Mesenchymal stem cell (in vitro differentiated cells and primary cell): Measurements from ENCODE around the gene KLHL25.

ENCODE experiments used
- DNase-seq: peaks from one replicate; pipeline ENCODE4 v3.0.0-alpha.2; 2013
- H2AFZ ChIP-seq: one replicate; pipeline ENCODE4 v1.6.1; 2013; ENCODE audit warnings: low read depth, mild to moderate bottlenecking, control low read depth, inconsistent platforms, low read length, moderate library complexity
- H2AK5ac ChIP-seq: 2 replicates; pipeline ENCODE4 v1.6.1; 2013; ENCODE audit warnings: low read length, moderate library complexity, mild to moderate bottlenecking, inconsistent platforms; ENCODE audit not compliant: severe bottlenecking
- H2BK120ac ChIP-seq: one replicate; pipeline ENCODE4 v1.6.1; 2013; ENCODE audit warnings: low read depth, mild to moderate bottlenecking, inconsistent platforms, low read length, moderate library complexity
- H2BK12ac ChIP-seq, 2 experiments: one replicate each; pipeline ENCODE4 v1.6.1; 2013; ENCODE audit warnings: inconsistent platforms in 2 of 2, low read length in 2 of 2, mild to moderate bottlenecking in 2 of 2, moderate library complexity in 2 of 2, control low read depth in 1 of 2
- H2BK15ac ChIP-seq: one replicate; pipeline ENCODE4 v1.6.1; 2013; ENCODE audit warnings: mild to moderate bottlenecking, low read depth, inconsistent platforms; ENCODE audit not compliant: poor library complexity, severe bottlenecking
- H2BK5ac ChIP-seq: 2 replicates; pipeline ENCODE4 v1.6.1; 2013; ENCODE audit warnings: low read depth, mild to moderate bottlenecking, low read length, control low read depth, inconsistent platforms; ENCODE audit not compliant: poor library complexity, severe bottlenecking
- H3K14ac ChIP-seq, 2 experiments: one replicate each; pipeline ENCODE4 v1.6.1; 2013; ENCODE audit warnings: inconsistent platforms in 2 of 2, low read length in 2 of 2, control low read depth in 1 of 2, mild to moderate bottlenecking in 1 of 2, moderate library complexity in 1 of 2
- H3K18ac ChIP-seq, 2 experiments: one replicate each; pipeline ENCODE4 v1.6.1; 2013; ENCODE audit warnings: inconsistent platforms in 2 of 2, low read length in 2 of 2, control low read depth in 1 of 2, low read depth in 1 of 2, mild to moderate bottlenecking in 1 of 2
- H3K23ac ChIP-seq, 2 experiments: one replicate each; pipeline ENCODE4 v1.6.1; 2013; ENCODE audit warnings: inconsistent platforms in 2 of 2, low read length in 2 of 2, mild to moderate bottlenecking in 2 of 2, moderate library complexity in 2 of 2, control low read depth in 1 of 2
- H3K27ac ChIP-seq: 2 replicates; pipeline ENCODE4 v1.5.1; 2013; ENCODE audit warnings: mild to moderate bottlenecking, moderate library complexity, low read length, control low read depth, inconsistent platforms; ENCODE audit not compliant: poor library complexity, severe bottlenecking
- H3K27me3 ChIP-seq, 2 experiments: 2 replicates each; pipeline versions ENCODE4 v1.6.1 to v1.7.0; 2013; ENCODE audit warnings: low read length in 2 of 2, mild to moderate bottlenecking in 2 of 2, moderate library complexity in 2 of 2, control low read depth in 1 of 2, inconsistent platforms in 1 of 2; ENCODE audit not compliant: control insufficient read depth in 1 of 2, insufficient read depth in 1 of 2
- H3K36me3 ChIP-seq, 2 experiments: 2 replicates each; pipeline versions ENCODE4 v1.6.1 to v1.7.0; 2013; ENCODE audit warnings: low read length in 2 of 2, control low read depth in 1 of 2, inconsistent platforms in 1 of 2, low read depth in 1 of 2, mild to moderate bottlenecking in 1 of 2; ENCODE audit not compliant: insufficient read depth in 2 of 2, control insufficient read depth in 1 of 2
- H3K4ac ChIP-seq, 2 experiments: one replicate each; pipeline ENCODE4 v1.6.1; 2013; ENCODE audit warnings: inconsistent platforms in 2 of 2, low read length in 2 of 2, mild to moderate bottlenecking in 2 of 2, moderate library complexity in 2 of 2, control low read depth in 1 of 2, low read depth in 1 of 2
- H3K4me1 ChIP-seq: 2 replicates; pipeline ENCODE4 v1.6.1; 2013; ENCODE audit warnings: low read depth, low read length, control low read depth; ENCODE audit not compliant: control insufficient read depth, insufficient read depth
- H3K4me2 ChIP-seq: 2 replicates; pipeline ENCODE4 v1.6.1; 2013; ENCODE audit warnings: low read length, mild to moderate bottlenecking, inconsistent platforms; ENCODE audit not compliant: poor library complexity, severe bottlenecking
- H3K4me3 ChIP-seq, 2 experiments: 2 replicates each; pipeline versions ENCODE4 v1.5.1 to v1.7.0; 2013; ENCODE audit warnings: low read length in 2 of 2, mild to moderate bottlenecking in 2 of 2, control low read depth in 1 of 2, low read depth in 1 of 2; ENCODE audit not compliant: insufficient read depth in 1 of 2
- H3K79me1 ChIP-seq: replicated peaks from 2 replicates; pipeline ENCODE4 v1.6.1; 2013; ENCODE audit warnings: mild to moderate bottlenecking, control low read depth, low read length, inconsistent platforms; ENCODE audit not compliant: poor library complexity, severe bottlenecking
- H3K9ac ChIP-seq: 2 replicates; pipeline ENCODE4 v1.7.0; 2013; ENCODE audit warnings: mild to moderate bottlenecking, low read length, moderate library complexity
- H3K9me3 ChIP-seq: 2 replicates; pipeline ENCODE4 v1.7.0; 2013; ENCODE audit warnings: mild to moderate bottlenecking, low read length; ENCODE audit not compliant: control insufficient read depth
- H4K8ac ChIP-seq: one replicate; pipeline ENCODE4 v1.6.1; 2013; ENCODE audit warnings: inconsistent platforms, mild to moderate bottlenecking, low read length, moderate library complexity
- H4K91ac ChIP-seq: one replicate; pipeline ENCODE4 v1.6.1; 2013; ENCODE audit warnings: mild to moderate bottlenecking, low read length, inconsistent platforms
- WGBS: methylation state at CpG from one replicate; pipeline ENCODE4 v1.1.7; 2013; ENCODE audit warnings: mixed read lengths; 5-methylcytosine and 5-hydroxymethylcytosine counted together

KLHL25 gene

GRCh38 chr15:85755471-85755870, 39.3 kb downstream of the KLHL25 start:
- Histone ChIP-seq H3K4me1 (peaks cover 3% of the 10 kb centered on the region), H2BK15ac (no peak overlapping the region), H3K9ac (no peak overlapping the region), H3K36me3 (peaks cover 0 to 48% of the 10 kb centered on the region in 2 experiments), H3K18ac (no peak overlapping the region), H4K8ac (no peak overlapping the region), H4K91ac (no peak overlapping the region), H3K27ac (no peak overlapping the region), H3K4me2 (no peak overlapping the region), H3K23ac (no peak overlapping the region), H2AK5ac (no peak overlapping the region), H3K27me3 (no peaks in the 10 kb centered on the region), H3K9me3 (no peaks in the 10 kb centered on the region), H2BK120ac (no peak overlapping the region), H3K79me1 (peaks cover 3% of the 10 kb centered on the region), H2AFZ (no peak overlapping the region), H2BK5ac (no peak overlapping the region), H3K14ac (no peak overlapping the region), H3K4ac (no peak overlapping the region), H2BK12ac (no peak overlapping the region), H3K4me3 (no peak overlapping the region)
- WGBS, result 95% methylated on average over 11 of the region's 11 CpGs
- no peak for DNase-seq

- Histone ChIP-seq H3K4ac (no peak overlapping the region), H3K14ac (no peak overlapping the region), H3K36me3 (peaks cover 0 to 46% of the 10 kb centered on the region in 2 experiments), H3K18ac (no peak overlapping the region), H4K91ac (no peak overlapping the region), H3K27me3 (no peaks in the 10 kb centered on the region), H3K9me3 (no peaks in the 10 kb centered on the region), H3K4me2 (no peak overlapping the region), H3K4me1 (peaks cover 3% of the 10 kb centered on the region), H3K4me3 (no peak overlapping the region), H2AFZ (no peak overlapping the region), H3K23ac (no peak overlapping the region), H3K27ac (no peak overlapping the region), H4K8ac (no peak overlapping the region), H2BK12ac (no peak overlapping the region), H3K79me1 (peaks cover under 1% of the 10 kb centered on the region), H2AK5ac (no peak overlapping the region), H3K9ac (no peak overlapping the region), H2BK5ac (no peak overlapping the region), H2BK15ac (no peak overlapping the region), H2BK120ac (no peak overlapping the region)
- WGBS, result 86% methylated on average over 6 of the region's 7 CpGs
- no peak for DNase-seq
Observed at GRCh38 chr15:85754989-85755388, 39.7 kb downstream of the KLHL25 start.

DNA sequence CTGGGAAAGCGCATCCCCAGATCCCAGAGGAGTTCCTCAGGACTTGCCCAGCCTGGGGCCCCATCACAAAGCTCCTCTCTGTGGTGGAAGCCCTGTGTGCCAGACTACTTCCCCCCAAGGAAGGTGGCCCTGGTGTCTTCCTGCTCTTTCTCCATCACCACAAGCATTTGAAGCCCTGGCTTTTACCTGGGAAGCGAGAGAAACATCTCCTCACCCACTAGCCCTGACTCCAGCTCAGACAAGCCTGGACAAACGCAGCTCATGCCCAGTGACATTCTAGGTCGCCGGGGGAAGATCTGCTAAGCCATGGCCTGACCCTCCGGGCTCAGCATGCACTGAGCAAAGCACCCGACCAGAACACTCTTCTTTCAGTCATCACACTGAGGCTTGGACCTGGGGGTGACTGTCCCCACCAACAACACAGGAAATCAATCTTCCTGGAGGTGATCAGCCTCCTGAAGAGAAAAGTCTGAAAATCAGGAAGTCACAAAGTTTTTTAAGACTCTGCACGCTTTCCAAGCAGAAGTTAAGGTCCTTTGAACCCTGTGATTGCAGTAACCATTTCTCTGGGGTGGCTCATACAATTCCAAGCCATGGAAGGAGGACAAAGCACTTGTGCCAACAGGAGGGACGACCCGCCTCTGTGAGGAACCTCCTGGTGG, 40.8 kb downstream of the KLHL25 start:
- no peaks in the 10 kb centered on the region for H3K27me3 ChIP-seq
- no peak overlapping the region for H2BK15ac ChIP-seq
- no peak overlapping the region for H4K91ac ChIP-seq
- peaks cover 3% of the 10 kb centered on the region for H3K4me1 ChIP-seq
- H2BK12ac ChIP-seq, result no peak overlapping the region
- H3K27ac ChIP-seq, result no peak overlapping the region
- no peak overlapping the region for H4K8ac ChIP-seq
- no peak overlapping the region for H2BK120ac ChIP-seq
- H2AK5ac ChIP-seq, result no peak overlapping the region
- no peak overlapping the region for H3K23ac ChIP-seq
- WGBS, result 94% methylated on average over 10 of the region's 10 CpGs
- H3K9me3 ChIP-seq, result no peaks in the 10 kb centered on the region
- H3K4me3 ChIP-seq, result no peak overlapping the region
- peaks cover under 1 to 43% of the 10 kb centered on the region in 2 experiments for H3K36me3 ChIP-seq
- no peak overlapping the region for H2BK5ac ChIP-seq
- H3K4me2 ChIP-seq, result no peak overlapping the region
- no peak overlapping the region for H3K18ac ChIP-seq
- H3K79me1 ChIP-seq, result no peaks in the 10 kb centered on the region
- H3K14ac ChIP-seq, result no peak overlapping the region
- no peak overlapping the region for H2AFZ ChIP-seq
- no peak for DNase-seq
- H3K9ac ChIP-seq, result no peak overlapping the region
- H3K4ac ChIP-seq, result no peak overlapping the region

DNA sequence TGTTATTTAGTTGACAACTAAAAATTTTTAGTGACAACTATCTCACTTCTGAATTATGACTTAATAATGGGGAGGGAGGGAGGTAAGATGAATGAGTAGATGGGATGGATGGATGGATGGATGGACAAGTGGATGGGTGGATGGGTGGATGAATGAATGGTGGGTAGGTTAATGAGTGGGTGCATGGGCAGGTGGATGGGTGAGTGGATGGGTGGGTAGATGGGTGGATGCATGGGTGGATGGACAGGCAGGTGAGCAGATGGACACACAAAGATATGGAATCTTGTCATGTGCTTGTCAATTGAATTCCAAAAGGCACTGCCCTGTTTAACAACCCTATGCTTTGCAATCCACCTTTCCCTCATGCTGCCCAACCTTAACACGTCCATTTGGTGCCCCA, 41.5 kb downstream of the KLHL25 start:
- H3K18ac ChIP-seq, result no peak overlapping the region
- H3K4me3 ChIP-seq, result no peak overlapping the region
- no peak overlapping the region for H4K8ac ChIP-seq
- H4K91ac ChIP-seq, result no peak overlapping the region
- H3K27me3 ChIP-seq, result no peaks in the 10 kb centered on the region
- no peak overlapping the region for H2BK15ac ChIP-seq
- peaks cover 7 to 43% of the 10 kb centered on the region in 2 experiments for H3K36me3 ChIP-seq
- H3K27ac ChIP-seq, result no peak overlapping the region
- no peak for DNase-seq
- WGBS, result 100% methylated on average over 1 of the region's 1 CpG
- no peaks in the 10 kb centered on the region for H3K9me3 ChIP-seq
- peaks cover 3% of the 10 kb centered on the region for H3K79me1 ChIP-seq
- H2BK5ac ChIP-seq, result no peak overlapping the region
- H2AK5ac ChIP-seq, result no peak overlapping the region
- no peak overlapping the region for H2BK120ac ChIP-seq
- no peak overlapping the region for H3K4ac ChIP-seq
- no peak overlapping the region for H2AFZ ChIP-seq
- no peak overlapping the region for H3K23ac ChIP-seq
- H3K9ac ChIP-seq, result no peak overlapping the region
- H3K4me2 ChIP-seq, result no peak overlapping the region
- no peak overlapping the region for H2BK12ac ChIP-seq
- H3K14ac ChIP-seq, result no peak overlapping the region
- H3K4me1 ChIP-seq, result peaks cover 3% of the 10 kb centered on the region
